Thyroid gland (tissue), 4 donors: ENCODE measurements around the gene HHLA2. TPM values are rescaled to one million over a fixed set of nuclear protein-coding genes. Genes with fewer than 3 reads are reported as not detected.

ENCODE experiments used
- DNase-seq, 2 donors: peaks; one replicate each; pipeline ENCODE4 v3.0.0-alpha.2; 2019
- H3K27ac ChIP-seq, 3 donors: fragments of 200-600 bp; sonication (generic); 1 replicate in 2 of 3; 2 replicates in 1 of 3; pipeline ENCODE4 v1.5.1; 2016 to 2019; ENCODE audit warnings: mild to moderate bottlenecking in 1 of 3, moderate library complexity in 1 of 3
- H3K27me3 ChIP-seq: fragments of 200-600 bp; sonication (generic); one replicate; pipeline ENCODE4 v1.5.1; 2019
- H3K36me3 ChIP-seq, 2 donors: fragments of 200-600 bp; sonication (generic); one replicate each; pipeline ENCODE4 v1.5.1; 2016 to 2019
- H3K4me1 ChIP-seq, 2 donors: fragments of 200-600 bp; sonication (generic); one replicate each; pipeline ENCODE4 v1.5.1; 2017 to 2019
- H3K4me3 ChIP-seq, 3 donors: fragments of 200-600 bp; sonication (generic); replicated peaks in 1 of 3; 1 replicate in 2 of 3; 2 replicates in 1 of 3; pipeline ENCODE4 v1.5.1; 2016; ENCODE audit warnings: mild to moderate bottlenecking in 1 of 3
- H3K9me3 ChIP-seq: fragments of 200-600 bp; sonication (generic); one replicate; pipeline ENCODE4 v1.5.1; 2017
- POLR2A ChIP-seq, 2 donors: fragments of 450-650 bp; IDR thresholded peaks; one replicate each; pipeline ENCODE4 v1.6.1; 2017; ENCODE audit warnings: antibody characterized with exemption in 2 of 2, mild to moderate bottlenecking in 2 of 2, moderate library complexity in 1 of 2
- WGBS, 2 donors: methylation state at CpG; one replicate each; pipeline ENCODE4 v1.1.5; 2017; 5-methylcytosine and 5-hydroxymethylcytosine counted together
- intact Hi-C: fragments of 100-400 bp; cut with DNase I; formaldehyde crosslinking; loops from one replicate; pipeline ENCODE4 v1.15.1; 2023
- total RNA-seq, 4 donors: library from RNA; depleted of rRNA; stranded (reverse); fragments of >200 nt; gene quantifications; one replicate each; pipeline ENCODE4 v1.2.3, GENCODE V29; 2016
- TF ChIP-seq, protein P1 (sequence below), 6 experiments: fragments of 200-600 bp in 3 of 6; fragments of 450-650 bp in 3 of 6; sonication (generic) in 3 of 6; IDR thresholded peaks; one replicate each; pipeline ENCODE4 v1.5.1; 2016 to 2019; ENCODE audit warnings: antibody characterized with exemption in 6 of 6, mild to moderate bottlenecking in 2 of 6, inconsistent platforms in 1 of 6, moderate library complexity in 1 of 6

The HHLA2 gene
- total RNA-seq, 4 donors from 2014 or later, result not detected

DNA sequence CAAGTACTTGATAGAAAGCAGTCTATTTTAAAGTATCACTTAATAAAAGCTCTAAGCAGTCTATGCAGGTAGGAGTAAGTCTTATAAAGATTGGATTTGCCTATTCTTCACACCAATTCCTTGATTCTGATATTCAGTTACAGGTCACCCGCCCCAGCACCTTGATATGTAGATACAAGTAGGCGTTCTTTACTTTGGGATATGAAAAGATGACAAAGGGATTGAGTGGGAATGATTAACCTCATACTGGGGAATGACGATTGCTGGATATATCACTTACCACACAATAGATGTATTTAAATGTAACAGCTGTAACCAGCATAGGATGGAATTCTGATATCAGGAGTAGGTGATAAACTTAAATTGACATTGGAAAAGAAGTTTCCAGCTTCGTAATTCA, 47.1 kb downstream of the HHLA2 start:
- no peaks in the 10 kb centered on the region for H3K36me3 ChIP-seq
- WGBS, 2 donors, result 94 to 99% methylated on average over 4 of the region's 4 CpGs
- intact Hi-C loops, result no loop called here
- DNase-seq, result no peak
- H3K27ac ChIP-seq, result no peak overlapping the region
- TF ChIP-seq POLR2A (IDR thresholded peaks at IDR 0.05), result no peak
- TF ChIP-seq, protein P1, sequence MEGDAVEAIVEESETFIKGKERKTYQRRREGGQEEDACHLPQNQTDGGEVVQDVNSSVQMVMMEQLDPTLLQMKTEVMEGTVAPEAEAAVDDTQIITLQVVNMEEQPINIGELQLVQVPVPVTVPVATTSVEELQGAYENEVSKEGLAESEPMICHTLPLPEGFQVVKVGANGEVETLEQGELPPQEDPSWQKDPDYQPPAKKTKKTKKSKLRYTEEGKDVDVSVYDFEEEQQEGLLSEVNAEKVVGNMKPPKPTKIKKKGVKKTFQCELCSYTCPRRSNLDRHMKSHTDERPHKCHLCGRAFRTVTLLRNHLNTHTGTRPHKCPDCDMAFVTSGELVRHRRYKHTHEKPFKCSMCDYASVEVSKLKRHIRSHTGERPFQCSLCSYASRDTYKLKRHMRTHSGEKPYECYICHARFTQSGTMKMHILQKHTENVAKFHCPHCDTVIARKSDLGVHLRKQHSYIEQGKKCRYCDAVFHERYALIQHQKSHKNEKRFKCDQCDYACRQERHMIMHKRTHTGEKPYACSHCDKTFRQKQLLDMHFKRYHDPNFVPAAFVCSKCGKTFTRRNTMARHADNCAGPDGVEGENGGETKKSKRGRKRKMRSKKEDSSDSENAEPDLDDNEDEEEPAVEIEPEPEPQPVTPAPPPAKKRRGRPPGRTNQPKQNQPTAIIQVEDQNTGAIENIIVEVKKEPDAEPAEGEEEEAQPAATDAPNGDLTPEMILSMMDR (IDR thresholded peaks at IDR 0.05), result no peak
- H3K27me3 ChIP-seq, result no peaks in the 10 kb centered on the region
- H3K4me3 ChIP-seq, result no peak overlapping the region
- H3K4me1 ChIP-seq, result no peaks in the 10 kb centered on the region
- H3K9me3 ChIP-seq, result no peaks in the 10 kb centered on the region

DNA sequence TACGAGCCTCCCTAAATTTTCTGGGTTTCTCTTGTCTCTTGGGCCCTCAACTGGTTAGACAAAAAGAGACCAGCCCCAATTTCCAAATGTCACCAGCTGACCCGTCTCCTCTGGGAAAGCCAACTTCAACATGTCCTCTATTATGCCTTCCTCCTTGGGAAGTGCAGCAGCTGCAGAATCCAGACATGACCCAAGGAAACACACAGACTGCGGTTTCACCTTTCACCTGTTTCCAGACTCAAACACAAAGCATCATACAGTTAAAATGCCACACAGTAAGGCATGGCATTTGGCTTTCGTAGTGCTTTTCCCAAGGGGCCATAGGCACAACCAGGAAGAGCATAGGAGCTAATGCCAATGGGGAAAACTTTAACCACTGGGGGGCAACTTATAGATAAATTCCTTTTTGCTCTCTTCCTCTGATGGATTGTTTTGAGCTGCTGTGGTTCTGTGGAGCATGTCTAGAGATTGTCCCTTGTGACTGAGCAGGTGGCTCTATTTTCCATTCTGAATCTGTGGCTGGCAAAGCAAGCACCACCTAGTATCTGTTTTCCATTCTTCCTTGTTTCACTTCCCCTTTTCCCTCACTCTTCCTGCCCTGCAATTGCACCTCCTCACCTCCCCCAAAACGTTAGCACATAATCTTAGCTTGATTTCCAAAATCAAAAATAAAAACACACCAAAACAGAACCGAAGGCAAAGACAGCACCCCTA, 49.3 kb downstream of the HHLA2 start:
- Histone ChIP-seq H3K9me3 (no peaks in the 10 kb centered on the region), H3K27ac (no peak overlapping the region), H3K4me3 (no peak overlapping the region), H3K4me1 (no peaks in the 10 kb centered on the region), H3K27me3 (no peaks in the 10 kb centered on the region), H3K36me3 (no peaks in the 10 kb centered on the region)
- WGBS, 2 donors, result 44 to 64% methylated on average over 6 of the region's 6 CpGs
- TF ChIP-seq, protein P1 (IDR thresholded peaks at IDR 0.05), result no peak
- TF ChIP-seq POLR2A (IDR thresholded peaks at IDR 0.05), result no peak
- DNase-seq, result no peak
- intact Hi-C loops, result no loop called here

DNA sequence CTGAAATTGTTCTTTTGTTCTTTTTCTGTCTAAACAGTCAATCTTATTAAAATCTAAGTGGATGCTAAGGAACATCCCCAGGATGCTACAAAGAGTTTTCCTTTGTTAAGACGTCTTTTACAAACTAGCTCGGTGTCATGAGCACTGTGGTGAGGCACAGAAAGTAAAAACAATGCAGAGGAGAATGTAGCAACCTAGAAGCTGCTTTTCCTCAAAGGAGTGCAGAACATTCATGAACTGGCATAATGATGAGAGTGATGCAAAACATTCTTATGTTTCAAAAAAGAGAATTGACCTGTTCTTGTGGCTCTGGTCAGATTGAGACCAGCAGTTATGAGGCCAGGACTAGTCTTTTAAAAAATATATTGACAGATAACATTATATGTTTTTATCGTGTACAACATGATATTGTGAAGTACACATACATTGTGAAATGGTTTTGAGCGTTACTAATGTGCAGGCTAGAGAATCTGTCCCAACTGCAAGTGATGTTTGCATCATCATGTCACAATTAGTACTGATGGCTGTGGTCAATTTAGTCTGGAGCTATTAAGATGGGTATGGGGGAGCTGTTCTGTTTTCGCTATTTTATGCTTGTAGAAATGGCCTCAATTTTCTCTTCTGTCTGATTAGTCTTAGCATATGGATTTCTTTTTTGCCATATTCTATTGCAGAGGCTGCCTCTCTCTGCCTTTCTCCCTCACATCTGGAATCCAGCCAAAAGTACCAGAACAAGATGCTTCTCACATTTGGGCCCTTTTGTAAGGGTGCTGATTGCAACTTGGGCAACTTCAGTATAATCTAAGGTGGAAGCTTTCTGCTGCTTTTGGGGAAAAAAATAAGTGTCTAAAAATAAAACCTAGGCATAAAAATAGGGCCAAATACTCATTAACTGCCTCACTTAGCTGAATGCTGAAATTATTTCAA, 50.2 kb downstream of the HHLA2 start:
- intact Hi-C loops, result no loop called here
- Histone ChIP-seq H3K27ac (no peak overlapping the region), H3K9me3 (no peaks in the 10 kb centered on the region), H3K36me3 (no peaks in the 10 kb centered on the region), H3K4me3 (no peak overlapping the region), H3K4me1 (no peaks in the 10 kb centered on the region), H3K27me3 (no peaks in the 10 kb centered on the region)
- no peak for DNase-seq
- 81 to 84% methylated on average over 5 of the region's 5 CpGs for WGBS, 2 donors
- TF ChIP-seq, protein P1 (IDR thresholded peaks at IDR 0.05), result no peak
- TF ChIP-seq POLR2A (IDR thresholded peaks at IDR 0.05), result no peak

DNA sequence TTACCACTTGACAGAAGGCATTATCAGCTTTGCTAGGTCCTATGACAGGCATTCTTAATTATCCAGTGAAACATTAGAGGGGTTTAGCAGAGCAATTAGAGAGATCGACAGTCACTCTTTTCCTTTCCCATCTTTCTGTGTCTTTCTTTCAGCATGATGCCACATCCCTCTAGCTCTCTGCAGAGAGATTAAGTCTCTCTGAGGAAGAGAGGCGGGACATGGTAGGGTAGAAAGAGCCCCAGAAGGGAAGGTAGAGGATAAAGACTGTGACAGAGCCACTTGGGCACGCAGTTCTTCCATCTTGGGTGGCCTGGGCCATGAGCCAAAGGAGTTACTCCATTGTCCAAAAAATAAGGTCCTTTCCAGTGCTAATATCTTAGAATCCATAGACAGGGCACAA, 55.8 kb downstream of the HHLA2 start:
- Histone ChIP-seq H3K4me1 (no peaks in the 10 kb centered on the region), H3K4me3 (no peak overlapping the region), H3K9me3 (no peaks in the 10 kb centered on the region), H3K36me3 (no peaks in the 10 kb centered on the region), H3K27ac (no peak overlapping the region), H3K27me3 (no peaks in the 10 kb centered on the region)
- TF ChIP-seq, protein P1 (IDR thresholded peaks at IDR 0.05), result no peak
- no peak for DNase-seq
- intact Hi-C loops, result no loop called here
- 49 to 73% methylated on average over 3 of the region's 3 CpGs for WGBS, 2 donors

DNA sequence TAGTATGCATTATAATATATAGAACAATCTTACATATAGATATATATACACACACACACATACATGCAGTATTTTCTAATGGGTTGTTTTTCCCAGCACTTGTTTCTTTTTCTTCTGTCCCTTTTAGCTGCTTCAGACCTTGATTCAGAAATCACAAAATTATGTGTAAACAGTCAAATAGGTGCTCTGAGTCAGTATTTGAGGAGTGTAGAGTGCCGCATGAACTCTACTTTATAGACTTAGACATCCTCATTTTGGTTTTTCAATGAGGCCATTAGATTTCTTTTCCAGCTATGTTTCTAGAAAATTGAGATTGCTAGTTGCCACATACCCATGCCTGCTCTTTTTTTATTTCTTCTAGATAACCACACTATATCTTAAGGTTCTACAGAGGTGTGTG, 58.2 kb downstream of the HHLA2 start:
- intact Hi-C loops, result no loop called here
- Histone ChIP-seq H3K36me3 (no peaks in the 10 kb centered on the region), H3K27me3 (no peaks in the 10 kb centered on the region), H3K4me3 (no peak overlapping the region), H3K27ac (no peak overlapping the region), H3K4me1 (no peaks in the 10 kb centered on the region), H3K9me3 (no peaks in the 10 kb centered on the region)
- no peak for DNase-seq
- no peak for TF ChIP-seq POLR2A (IDR thresholded peaks at IDR 0.05)
- TF ChIP-seq, protein P1 (IDR thresholded peaks at IDR 0.05), result no peak
- WGBS, 2 donors, result 93% methylated on average over 1 of the region's 1 CpG
